SKM-1 treated with dmso at 0.1 percent for 144 hours (cell line): ENCODE data around the gene PRKCH.
"Not testable (repeated sequence)": the region's sequence is repeated elsewhere in the genome, so short reads cannot be mapped to it uniquely, and the experiment has no call there.

Experiments used
- DNase-seq: peaks from one replicate; lab custom pipeline; 2025; ENCODE audit not compliant: unreplicated experiment; lab: John Stamatoyannopoulos, UW

The PRKCH gene

DNA sequence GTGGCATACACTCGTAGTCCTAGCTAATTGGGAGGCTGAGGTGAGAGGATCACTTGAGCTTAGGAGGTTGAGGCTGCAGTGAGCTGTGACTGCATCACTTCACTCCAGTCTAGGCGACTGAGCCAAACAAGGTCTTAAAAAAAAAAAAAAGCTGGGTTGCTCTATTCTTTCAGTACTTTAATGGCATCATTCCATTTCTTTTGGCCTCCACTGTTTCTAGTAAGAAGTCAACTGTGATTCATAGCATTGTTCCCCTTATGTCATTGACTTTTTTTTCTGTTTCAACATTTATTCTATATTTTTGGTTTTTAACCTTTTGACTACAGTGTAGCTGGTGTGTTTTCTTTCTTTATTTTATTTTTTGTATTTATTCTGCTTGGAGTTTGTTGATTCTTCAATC, 16.7 kb upstream of the PRKCH start:
- DNase-seq, result no peak

DNA sequence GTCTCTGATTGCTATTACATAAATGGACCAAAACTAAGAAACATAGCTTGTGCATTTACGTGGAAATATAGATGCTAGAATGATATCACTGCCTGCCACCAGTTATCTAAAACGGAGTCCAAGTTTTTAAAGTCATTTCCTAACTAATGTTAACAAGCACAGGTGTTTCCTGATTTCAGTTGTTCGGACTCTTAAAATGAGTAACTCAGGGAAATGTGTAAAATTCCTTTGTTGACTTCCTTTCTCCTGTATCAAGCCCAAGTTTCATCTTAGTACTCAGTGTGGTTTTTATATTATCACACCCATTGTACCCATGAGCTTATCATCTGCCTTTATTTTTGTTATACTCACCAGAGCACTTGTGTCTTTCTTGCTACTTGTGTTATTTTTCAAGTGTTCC, 13.2 kb upstream of the PRKCH start:
- DNase-seq, result no peak

DNA sequence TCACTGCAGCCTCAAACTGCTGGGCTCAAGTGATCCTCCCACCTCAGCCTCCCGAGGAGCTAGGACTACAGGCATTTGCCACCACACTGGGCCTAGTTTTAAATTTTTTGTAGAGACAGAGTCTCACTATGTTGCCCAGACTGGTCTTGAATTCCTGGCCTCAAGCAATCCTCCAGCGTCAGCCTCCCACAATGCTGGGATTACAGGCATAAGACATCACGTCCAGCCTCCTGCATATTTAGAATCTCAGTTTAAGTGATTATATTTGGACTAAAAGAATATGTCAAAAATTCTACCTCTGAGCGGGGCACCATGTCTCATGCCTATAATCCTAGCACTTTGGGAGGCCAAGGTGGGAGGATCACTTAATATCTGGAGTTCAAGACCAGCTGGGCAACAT, 12.7 kb upstream of the PRKCH start:
- DNase-seq, result not testable (repeated sequence)

GRCh38 chr14:61315313-61315712, 6.1 kb upstream of the PRKCH start:
- no peak for DNase-seq

DNA sequence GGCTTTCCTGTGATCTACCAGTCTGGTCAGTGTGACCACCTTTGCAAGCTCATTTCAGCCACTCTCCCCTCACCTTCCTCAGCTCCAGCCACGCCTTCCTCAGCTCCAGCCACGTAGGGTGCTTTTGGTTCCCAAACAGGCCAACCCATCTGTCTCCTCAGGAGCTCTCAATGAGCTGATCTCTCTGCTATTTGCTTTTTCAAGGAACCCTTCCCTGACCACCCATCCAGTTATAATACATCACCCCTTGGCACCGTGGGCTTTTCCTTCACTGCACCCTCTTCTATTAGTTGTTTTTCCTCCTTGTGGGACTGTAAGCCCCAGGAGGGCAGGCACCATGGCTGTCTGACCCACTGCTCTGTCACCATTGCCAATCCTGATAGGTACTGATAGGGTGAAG, 2.3 kb upstream of the PRKCH start:
- no peak for DNase-seq

GRCh38 chr14:61319706-61320105, 1.7 kb upstream of the PRKCH start:
- DNase-seq, result no peak

DNA sequence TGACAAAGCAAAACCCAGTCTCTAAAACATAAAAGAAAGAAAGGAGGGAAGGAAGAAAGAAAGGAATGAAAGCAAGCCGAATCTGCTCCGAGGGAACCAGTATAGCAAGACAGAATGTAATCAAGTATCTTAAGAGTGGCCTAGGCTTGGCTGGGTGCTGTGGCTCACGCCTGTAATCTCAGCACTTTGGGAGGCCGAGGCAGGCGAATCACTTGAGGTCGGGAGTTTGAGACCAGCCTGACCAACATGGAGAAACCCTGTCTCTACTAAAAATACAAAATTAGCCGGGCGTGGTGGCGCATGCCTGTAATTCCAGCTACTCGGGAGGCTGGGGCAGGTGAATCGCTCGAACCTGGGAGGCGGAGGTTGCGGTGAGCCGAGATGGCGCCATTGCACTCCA, 1.2 kb upstream of the PRKCH start:
- DNase-seq, result not testable (repeated sequence)

- no peak for DNase-seq
These were observed 484 bp upstream of the PRKCH start for GRCh38 chr14:61320806-61321384.

DNA sequence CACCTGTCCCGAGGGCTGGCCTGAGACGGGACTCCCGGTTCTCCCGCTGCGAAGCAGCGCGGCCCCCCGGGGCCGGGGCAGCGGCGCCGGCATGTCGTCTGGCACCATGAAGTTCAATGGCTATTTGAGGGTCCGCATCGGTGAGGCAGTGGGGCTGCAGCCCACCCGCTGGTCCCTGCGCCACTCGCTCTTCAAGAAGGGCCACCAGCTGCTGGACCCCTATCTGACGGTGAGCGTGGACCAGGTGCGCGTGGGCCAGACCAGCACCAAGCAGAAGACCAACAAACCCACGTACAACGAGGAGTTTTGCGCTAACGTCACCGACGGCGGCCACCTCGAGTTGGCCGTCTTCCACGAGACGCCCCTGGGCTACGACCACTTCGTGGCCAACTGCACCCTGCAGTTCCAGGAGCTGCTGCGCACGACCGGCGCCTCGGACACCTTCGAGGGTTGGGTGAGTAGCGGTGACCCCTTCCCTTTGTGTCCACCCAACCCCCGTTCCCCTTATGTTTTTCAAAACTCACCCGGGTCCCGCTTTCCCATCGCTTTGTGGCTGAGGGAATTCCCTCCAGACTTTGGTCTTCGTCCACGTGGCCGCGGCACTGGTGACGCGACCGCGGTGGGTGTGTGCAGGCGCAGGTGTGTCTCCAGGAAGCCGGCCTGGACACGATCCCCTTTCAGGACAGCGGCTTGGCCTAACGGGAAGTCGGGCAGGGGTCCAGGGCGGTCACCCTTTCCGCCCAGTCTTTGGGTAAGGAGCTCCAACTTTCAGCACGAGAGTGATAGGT, 826 bp downstream of the PRKCH start:
- DNase-seq, result no peak

- DNase-seq, result no peak
These were observed 1.5 kb downstream of the PRKCH start for GRCh38 chr14:61322799-61323290.

DNA sequence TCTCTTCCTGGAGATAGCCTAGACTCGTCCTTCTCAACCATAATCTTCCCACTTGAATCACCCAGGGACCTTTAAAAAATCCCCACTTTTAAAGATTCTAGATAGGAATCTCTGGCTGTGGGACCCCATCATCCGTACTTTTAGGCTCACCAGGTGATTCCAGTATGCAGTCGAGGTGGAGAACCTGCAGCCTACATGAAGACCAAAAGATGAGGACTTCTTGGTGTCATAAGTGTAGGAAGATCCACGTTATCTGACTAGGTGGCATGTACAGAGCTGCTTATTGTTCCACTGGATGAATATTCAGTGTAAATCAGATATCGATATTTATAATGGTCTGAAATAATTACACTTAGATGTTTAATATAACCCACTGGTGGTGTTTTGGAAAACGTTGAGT, 2.6 kb downstream of the PRKCH start:
- DNase-seq, result no peak

DNA sequence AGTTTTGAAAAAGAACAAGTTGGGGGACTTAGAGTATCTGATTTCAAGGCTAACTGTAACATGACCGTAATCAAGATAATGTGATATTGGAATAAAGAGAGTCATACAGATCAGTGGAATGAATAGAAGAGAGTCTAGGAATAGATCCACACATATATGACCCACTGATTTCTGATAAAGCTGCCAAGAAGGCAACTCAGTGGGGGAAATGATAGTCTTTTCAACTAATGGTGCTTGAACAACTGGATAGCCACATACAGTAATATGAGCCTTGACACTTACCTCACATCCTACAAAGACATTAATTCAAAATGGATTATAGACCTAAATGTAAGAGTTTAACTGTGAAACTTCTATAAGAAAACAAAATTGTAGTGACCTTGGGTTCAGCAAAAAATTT, 3.8 kb downstream of the PRKCH start:
- DNase-seq, result no peak

GRCh38 chr14:61326146-61326545, 4.8 kb downstream of the PRKCH start:
- no peak for DNase-seq

DNA sequence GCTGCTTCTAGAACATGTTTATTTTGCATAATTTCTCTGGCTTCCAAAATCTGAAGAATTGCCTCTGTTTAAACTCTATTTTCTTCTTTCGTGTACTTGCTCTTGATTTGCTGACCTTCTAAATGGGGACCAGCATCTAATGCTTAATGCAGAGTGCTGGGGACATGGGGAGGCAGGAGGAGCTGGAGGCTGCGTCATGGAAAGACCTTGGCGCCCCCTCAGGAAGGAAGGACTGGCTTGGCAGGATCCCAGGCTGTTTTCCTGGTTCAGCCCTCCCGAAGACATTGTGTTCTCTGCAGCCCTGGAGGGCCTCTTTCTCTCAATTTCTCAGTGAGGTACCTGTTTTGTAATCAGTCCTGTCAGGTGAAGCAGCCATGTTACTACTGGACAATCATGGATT, 5.5 kb downstream of the PRKCH start:
- DNase-seq, result no peak

GRCh38 chr14:61328626-61329262, 7.4 kb downstream of the PRKCH start:
- DNase-seq, result no peak

DNA sequence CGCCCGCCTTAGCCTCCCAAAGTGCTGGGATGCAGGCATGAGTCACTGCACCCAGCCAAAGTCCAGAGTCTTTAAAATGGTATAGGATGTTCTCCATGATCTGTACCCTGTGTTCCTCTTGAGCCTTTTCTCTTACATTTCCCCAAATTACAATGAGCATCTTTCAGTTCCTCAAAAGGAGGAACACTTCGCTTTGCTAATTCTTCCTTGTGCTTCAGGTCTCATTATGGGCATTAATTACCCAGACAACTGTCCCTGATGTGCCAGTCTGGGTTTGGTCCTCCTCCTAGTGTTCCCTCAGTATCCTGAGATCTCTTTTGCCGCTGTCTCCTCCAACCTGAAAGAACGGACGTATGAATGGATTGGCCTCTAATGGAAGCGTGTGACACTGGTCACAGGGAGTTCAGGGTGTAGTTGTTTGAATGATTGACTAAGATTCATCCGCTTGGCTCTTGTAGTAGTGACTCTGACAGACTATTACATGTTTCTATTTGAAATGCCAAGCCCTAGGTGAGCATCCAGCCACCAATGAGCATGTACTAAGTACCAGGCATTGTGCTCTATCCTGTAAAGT, 8.2 kb downstream of the PRKCH start:
- peak; percentile 5 for DNase-seq

- no peak for DNase-seq
These were observed 9.1 kb downstream of the PRKCH start for GRCh38 chr14:61330511-61330910.

- DNase-seq, result no peak
These were observed 10.7 kb downstream of the PRKCH start for GRCh38 chr14:61331992-61332657.

- no peak for DNase-seq
These were observed 11.3 kb downstream of the PRKCH start for GRCh38 chr14:61332658-61333029.

- no peak for DNase-seq
These were observed 11.7 kb downstream of the PRKCH start for GRCh38 chr14:61333087-61333486.

DNA sequence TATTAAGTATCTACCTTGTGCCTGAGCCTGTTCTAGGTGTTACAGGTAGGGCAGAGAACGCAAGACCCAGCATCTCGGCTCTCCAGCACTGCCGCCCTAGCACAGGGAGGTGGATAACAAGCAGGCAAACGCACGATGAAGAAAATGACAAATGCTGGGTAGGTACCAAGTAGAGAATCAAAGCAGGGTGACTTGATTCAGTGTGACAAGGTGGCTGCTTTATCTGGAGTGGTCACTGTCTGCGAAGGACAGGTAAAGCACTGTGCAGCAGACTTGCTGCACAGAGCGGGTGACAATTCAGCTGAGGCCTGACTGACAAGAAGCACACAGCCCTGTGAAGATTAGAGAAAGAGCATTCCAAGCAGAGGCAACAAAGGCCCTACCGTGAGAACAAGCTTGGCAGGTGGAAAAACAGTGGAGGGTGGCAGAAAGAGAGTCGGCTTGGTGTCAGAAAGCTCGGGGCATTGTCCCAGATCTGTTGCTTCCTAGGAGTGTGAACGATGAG, 12.9 kb downstream of the PRKCH start:
- DNase-seq, result no peak
